ENCODE results near the gene FER.
"Not testable (repeated sequence)": the region's sequence is repeated elsewhere in the genome, so short reads cannot be mapped to it uniquely, and the experiment has no call there.

Gene FER

GRCh38 chr5:108747111-108747773, 455 bp upstream of the FER start:
- H3K79me2 ChIP-seq (ENCODE audit: control insufficient read depth, insufficient read depth, low read length, unreplicated experiment): peaks cover 30% of the 10 kb centered on the region
- peak overlapping the region; percentile 89 for H2AFZ ChIP-seq (ENCODE audit: low read length, unreplicated experiment)
- H3K27me3 ChIP-seq (ENCODE audit: insufficient read depth, low read length): no peaks in the 10 kb centered on the region
- H3K4me3 ChIP-seq (ENCODE audit: low read depth, low read length): peak overlapping the region; percentile 95
- H3K27ac ChIP-seq (ENCODE audit: low read depth, low read length): peak overlapping the region; percentile 90
- H3K4me1 ChIP-seq (ENCODE audit: control insufficient read depth, insufficient read depth, low read length, unreplicated experiment): peaks cover 11% of the 10 kb centered on the region
- H3K36me3 ChIP-seq (ENCODE audit: insufficient read depth, low read length): no peaks in the 10 kb centered on the region

- Histone ChIP-seq H3K4me1 (ENCODE audit: control insufficient read depth, insufficient read depth, low read length, unreplicated experiment) (peaks cover 16% of the 10 kb centered on the region), H3K4me3 (ENCODE audit: low read depth, low read length) (peak overlapping the region; percentile 95), H2AFZ (ENCODE audit: low read length, unreplicated experiment) (peak overlapping the region; percentile 89), H3K36me3 (ENCODE audit: insufficient read depth, low read length) (no peaks in the 10 kb centered on the region), H3K79me2 (ENCODE audit: control insufficient read depth, insufficient read depth, low read length, unreplicated experiment) (peaks cover 38% of the 10 kb centered on the region), H3K27me3 (ENCODE audit: insufficient read depth, low read length) (no peaks in the 10 kb centered on the region), H3K27ac (ENCODE audit: low read depth, low read length) (peak overlapping the region; percentile 90)
Measured at GRCh38 chr5:108748401-108749127, 867 bp downstream of the FER start.

DNA sequence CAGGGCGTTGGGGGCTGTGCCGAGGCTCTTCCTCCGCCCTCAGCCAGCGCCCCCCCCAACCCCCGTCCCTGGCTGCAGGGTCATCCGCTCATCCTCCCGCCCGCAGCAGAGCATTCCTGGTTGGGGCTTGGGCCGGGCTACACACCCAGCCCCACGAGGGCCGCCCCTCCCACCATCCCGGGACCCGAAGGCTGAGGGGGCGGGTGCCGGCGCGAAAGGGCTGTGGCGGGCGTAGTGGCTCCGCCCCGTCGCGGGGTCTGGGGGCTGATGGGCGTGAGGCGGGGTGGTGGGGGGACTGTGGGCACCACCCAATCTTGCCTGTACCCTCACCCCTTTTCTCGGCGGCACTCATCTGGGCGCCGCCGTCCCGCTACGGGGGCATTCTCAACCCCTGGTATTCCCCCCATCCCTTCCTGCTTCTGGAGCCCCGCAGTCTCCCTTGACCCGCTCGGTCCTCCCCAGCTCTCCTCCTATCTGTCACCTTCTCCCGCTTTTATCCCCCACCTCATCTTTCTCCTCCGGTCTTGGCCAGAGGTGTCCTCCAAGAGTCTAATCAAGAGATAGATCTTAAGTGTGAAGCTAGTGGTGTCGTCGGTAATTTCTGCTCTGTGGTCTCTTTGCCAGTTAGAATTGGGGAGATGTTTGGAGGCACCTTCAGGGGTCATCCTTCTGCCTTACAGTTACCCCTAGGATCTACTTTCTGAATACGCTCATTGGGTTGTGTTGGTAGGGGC, 1.6 kb downstream of the FER start:
- Histone ChIP-seq H2AFZ (ENCODE audit: low read length, unreplicated experiment) (peak overlapping the region; percentile 76), H3K27ac (ENCODE audit: low read depth, low read length) (peak overlapping the region; percentile 40), H3K79me2 (ENCODE audit: control insufficient read depth, insufficient read depth, low read length, unreplicated experiment) (peaks cover 41% of the 10 kb centered on the region), H3K36me3 (ENCODE audit: insufficient read depth, low read length) (no peaks in the 10 kb centered on the region), H3K4me1 (ENCODE audit: control insufficient read depth, insufficient read depth, low read length, unreplicated experiment) (peaks cover 17% of the 10 kb centered on the region), H3K4me3 (ENCODE audit: low read depth, low read length) (peak overlapping the region; percentile 95), H3K27me3 (ENCODE audit: insufficient read depth, low read length) (no peaks in the 10 kb centered on the region)

GRCh38 chr5:108753331-108753730, 5.6 kb downstream of the FER start:
- peaks cover 17% of the 10 kb centered on the region for H3K4me1 ChIP-seq (ENCODE audit: control insufficient read depth, insufficient read depth, low read length, unreplicated experiment)
- peaks cover 57% of the 10 kb centered on the region for H3K79me2 ChIP-seq (ENCODE audit: control insufficient read depth, insufficient read depth, low read length, unreplicated experiment)
- peak overlapping the region; percentile 56 for H3K4me3 ChIP-seq (ENCODE audit: low read depth, low read length)
- H3K36me3 ChIP-seq (ENCODE audit: insufficient read depth, low read length): no peaks in the 10 kb centered on the region
- no peaks in the 10 kb centered on the region for H3K27me3 ChIP-seq (ENCODE audit: insufficient read depth, low read length)
- H3K27ac ChIP-seq (ENCODE audit: low read depth, low read length): peak overlapping the region; percentile 72
- H2AFZ ChIP-seq (ENCODE audit: low read length, unreplicated experiment): peak overlapping the region; percentile 45

DNA sequence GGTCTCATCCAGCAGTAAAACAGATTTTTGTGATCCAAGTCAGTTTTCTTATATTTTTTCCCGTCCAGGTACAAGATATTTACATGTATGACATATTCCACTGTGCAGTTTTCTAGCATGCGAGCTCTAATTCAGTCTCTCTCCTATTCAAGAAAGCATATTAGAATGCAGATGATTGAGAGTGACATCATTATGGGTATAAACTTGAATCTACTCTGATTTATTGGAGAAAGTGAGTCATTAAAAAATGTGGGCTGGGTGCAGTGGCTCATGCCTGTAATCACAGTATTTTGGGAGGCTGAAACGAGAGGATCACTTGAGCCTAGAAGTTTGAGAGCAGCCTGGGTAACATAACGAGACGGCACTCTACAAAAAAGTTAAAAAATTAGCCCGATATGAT, 6.2 kb downstream of the FER start:
- Histone ChIP-seq H3K79me2 (ENCODE audit: control insufficient read depth, insufficient read depth, low read length, unreplicated experiment) (peaks cover 57% of the 10 kb centered on the region), H3K36me3 (ENCODE audit: insufficient read depth, low read length) (no peaks in the 10 kb centered on the region), H2AFZ (ENCODE audit: low read length, unreplicated experiment) (peak overlapping the region; percentile 45), H3K4me1 (ENCODE audit: control insufficient read depth, insufficient read depth, low read length, unreplicated experiment) (peaks cover 17% of the 10 kb centered on the region), H3K27ac (ENCODE audit: low read depth, low read length) (peak overlapping the region; percentile 72), H3K4me3 (ENCODE audit: low read depth, low read length) (peak overlapping the region; percentile 56), H3K27me3 (ENCODE audit: insufficient read depth, low read length) (no peaks in the 10 kb centered on the region)

DNA sequence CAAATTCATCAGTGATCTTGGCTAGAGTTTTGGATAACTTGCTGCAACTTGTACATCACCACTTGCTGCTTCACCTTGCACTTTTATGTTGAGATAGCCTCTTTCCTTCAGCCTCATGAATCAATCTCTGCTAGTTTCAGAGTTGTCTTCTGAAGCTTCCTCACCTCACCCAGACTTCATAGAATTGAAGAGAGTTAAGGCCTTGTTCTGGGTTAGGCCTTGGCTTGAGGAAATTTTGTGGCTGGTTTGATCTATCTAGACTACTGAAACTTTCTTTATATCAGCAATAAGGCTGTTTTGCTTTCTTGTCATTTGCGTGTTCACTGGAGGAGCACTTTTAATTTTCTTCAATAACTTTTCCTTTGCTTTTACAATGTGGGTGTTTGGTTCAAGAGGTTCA, 12.8 kb downstream of the FER start:
- Histone ChIP-seq H3K4me1 (ENCODE audit: control insufficient read depth, insufficient read depth, low read length, unreplicated experiment) (peaks cover 4% of the 10 kb centered on the region), H3K4me3 (ENCODE audit: low read depth, low read length) (no peak overlapping the region), H2AFZ (ENCODE audit: low read length, unreplicated experiment) (no peak overlapping the region), H3K36me3 (ENCODE audit: insufficient read depth, low read length) (peaks cover 14% of the 10 kb centered on the region; the same call in 1 of the 2 replicates), H3K27me3 (ENCODE audit: insufficient read depth, low read length) (no peaks in the 10 kb centered on the region), H3K27ac (ENCODE audit: low read depth, low read length) (no peak overlapping the region), H3K79me2 (ENCODE audit: control insufficient read depth, insufficient read depth, low read length, unreplicated experiment) (peaks cover 18% of the 10 kb centered on the region)

DNA sequence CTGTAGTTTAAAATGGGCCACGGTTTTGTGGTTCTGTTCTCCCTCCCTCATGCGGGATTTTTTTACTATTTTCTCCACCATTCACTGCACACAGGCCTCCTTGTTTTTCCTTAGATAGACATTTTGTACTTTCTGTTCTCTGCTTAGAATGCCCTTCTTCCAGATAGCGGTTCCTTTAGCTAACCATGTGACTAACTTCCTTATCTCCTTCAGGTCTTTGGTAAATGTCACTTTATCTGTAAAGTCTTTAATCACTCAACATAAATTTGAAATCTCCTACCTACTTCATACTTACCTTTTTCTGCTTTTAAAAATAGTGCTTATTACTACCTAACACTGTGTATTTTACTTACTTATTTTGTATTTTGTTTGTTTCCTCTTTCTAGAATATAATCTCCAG, 15.0 kb downstream of the FER start:
- Histone ChIP-seq H3K79me2 (ENCODE audit: control insufficient read depth, insufficient read depth, low read length, unreplicated experiment) (peaks cover 25% of the 10 kb centered on the region), H3K27me3 (ENCODE audit: insufficient read depth, low read length) (no peaks in the 10 kb centered on the region), H3K27ac (ENCODE audit: low read depth, low read length) (no peak overlapping the region), H3K4me3 (ENCODE audit: low read depth, low read length) (no peak overlapping the region), H3K36me3 (ENCODE audit: insufficient read depth, low read length) (peaks cover 14% of the 10 kb centered on the region; the same call in 1 of the 2 replicates), H2AFZ (ENCODE audit: low read length, unreplicated experiment) (no peak overlapping the region), H3K4me1 (ENCODE audit: control insufficient read depth, insufficient read depth, low read length, unreplicated experiment) (peaks cover 8% of the 10 kb centered on the region)

- no peak overlapping the region for H3K27ac ChIP-seq (ENCODE audit: low read depth, low read length)
- no peak overlapping the region for H3K4me3 ChIP-seq (ENCODE audit: low read depth, low read length)
- H3K79me2 ChIP-seq (ENCODE audit: control insufficient read depth, insufficient read depth, low read length, unreplicated experiment): peaks cover 24% of the 10 kb centered on the region
- H2AFZ ChIP-seq (ENCODE audit: low read length, unreplicated experiment): no peak overlapping the region
- H3K27me3 ChIP-seq (ENCODE audit: insufficient read depth, low read length): no peaks in the 10 kb centered on the region
- H3K4me1 ChIP-seq (ENCODE audit: control insufficient read depth, insufficient read depth, low read length, unreplicated experiment): peaks cover 8% of the 10 kb centered on the region
- peaks cover 14% of the 10 kb centered on the region; the same call in 1 of the 2 replicates for H3K36me3 ChIP-seq (ENCODE audit: insufficient read depth, low read length)
Measured at GRCh38 chr5:108763222-108763916, 15.7 kb downstream of the FER start.

GRCh38 chr5:108765647-108766046, 17.9 kb downstream of the FER start:
- H3K27ac ChIP-seq (ENCODE audit: low read depth, low read length): no peak overlapping the region

GRCh38 chr5:108766916-108767315, 19.2 kb downstream of the FER start:
- H3K27me3 ChIP-seq (ENCODE audit: insufficient read depth, low read length); H3K36me3 ChIP-seq (ENCODE audit: insufficient read depth, low read length); H3K4me3 ChIP-seq (ENCODE audit: low read depth, low read length); H3K27ac ChIP-seq (ENCODE audit: low read depth, low read length); H2AFZ ChIP-seq (ENCODE audit: low read length, unreplicated experiment): not testable (repeated sequence)
- Histone ChIP-seq H3K79me2 (ENCODE audit: control insufficient read depth, insufficient read depth, low read length, unreplicated experiment) (peaks cover 23% of the 10 kb centered on the region), H3K4me1 (ENCODE audit: control insufficient read depth, insufficient read depth, low read length, unreplicated experiment) (peaks cover 14% of the 10 kb centered on the region)

More at GRCh38 chr5:108765647-108766046, 17.9 kb downstream of the FER start:
- Histone ChIP-seq H3K36me3 (ENCODE audit: insufficient read depth, low read length) (no peaks in the 10 kb centered on the region), H3K4me1 (ENCODE audit: control insufficient read depth, insufficient read depth, low read length, unreplicated experiment) (peaks cover 14% of the 10 kb centered on the region), H3K27me3 (ENCODE audit: insufficient read depth, low read length) (no peaks in the 10 kb centered on the region), H3K79me2 (ENCODE audit: control insufficient read depth, insufficient read depth, low read length, unreplicated experiment) (peaks cover 26% of the 10 kb centered on the region), H2AFZ (ENCODE audit: low read length, unreplicated experiment) (no peak overlapping the region), H3K4me3 (ENCODE audit: low read depth, low read length) (no peak overlapping the region)

Data from ACC112 (cell line).